Endodermal cell (in vitro differentiated cells): ENCODE measurements around the gene ZBTB22. TPM values are rescaled to one million over a fixed set of nuclear protein-coding genes. Genes with fewer than 3 reads are reported as not detected.

Source experiments
- DNase-seq: peaks from one replicate; pipeline ENCODE4 v3.0.0-alpha.2; 2017
- H3K27ac ChIP-seq: 2 replicates; pipeline ENCODE4 v1.5.1; 2013; ENCODE audit warnings: mild to moderate bottlenecking, low read depth, low read length, moderate library complexity
- H3K27me3 ChIP-seq: 2 replicates; pipeline ENCODE4 v1.6.1; 2013; ENCODE audit warnings: mild to moderate bottlenecking, low read length, moderate library complexity; ENCODE audit not compliant: insufficient read depth, control insufficient read depth, poor library complexity, severe bottlenecking
- H3K36me3 ChIP-seq: 2 replicates; pipeline ENCODE4 v1.7.0; 2013; ENCODE audit warnings: mild to moderate bottlenecking, low read length, moderate library complexity; ENCODE audit not compliant: control insufficient read depth, insufficient read depth
- H3K4me1 ChIP-seq: one replicate; pipeline ENCODE4 v1.7.0; 2013; ENCODE audit warnings: low read length; ENCODE audit not compliant: control insufficient read depth, insufficient read depth
- H3K4me3 ChIP-seq: 2 replicates; pipeline ENCODE4 v1.5.1; 2013; ENCODE audit warnings: mild to moderate bottlenecking, low read length, moderate library complexity
- H3K9ac ChIP-seq: 2 replicates; pipeline ENCODE4 v1.6.1; 2013; ENCODE audit warnings: mild to moderate bottlenecking, low read length, moderate library complexity; ENCODE audit not compliant: poor library complexity, severe bottlenecking; ENCODE audit errors: extremely low read depth
- H3K9me3 ChIP-seq: 2 replicates; pipeline ENCODE4 v1.6.1; 2013; ENCODE audit warnings: mild to moderate bottlenecking, low read length, moderate library complexity; ENCODE audit not compliant: control insufficient read depth
- H3K27ac Mint-ChIP-seq: 2 replicates; pipeline ENCODE4 v1.8.0; 2020; ENCODE audit warnings: mixed read lengths
- H3K27me3 Mint-ChIP-seq: 2 replicates; pipeline ENCODE4 v1.8.0; 2021; ENCODE audit warnings: mild to moderate bottlenecking, mixed read lengths; ENCODE audit not compliant: insufficient read depth
- H3K36me3 Mint-ChIP-seq: 2 replicates; pipeline ENCODE4 v1.8.0; 2020; ENCODE audit warnings: low read depth, mixed read lengths
- H3K4me1 Mint-ChIP-seq: 2 replicates; pipeline ENCODE4 v1.8.0; 2020; ENCODE audit warnings: mixed read lengths
- H3K4me3 Mint-ChIP-seq: 2 replicates; pipeline ENCODE4 v1.8.0; 2020; ENCODE audit warnings: mild to moderate bottlenecking, moderate library complexity, mixed read lengths
- H3K9me3 Mint-ChIP-seq: 2 replicates; pipeline ENCODE4 v1.8.0; 2020; ENCODE audit warnings: mild to moderate bottlenecking, mixed read lengths
- WGBS, 2 experiments: methylation state at CpG; one replicate each; pipeline versions ENCODE4 v1.1.5 to v1.1.7; 2013; ENCODE audit warnings: missing lambda C conversion rate in 2 of 2, mixed read lengths in 1 of 2; ENCODE audit not compliant: insufficient coverage in 1 of 2, insufficient read length in 1 of 2; 5-methylcytosine and 5-hydroxymethylcytosine counted together
- long read RNA-seq, 4 experiments: library from polyadenylated mRNA in 2 of 4; library from RNA in 1 of 4; library from capped mRNA in 1 of 4; stranded (forward) in 3 of 4; unstranded in 1 of 4; transcript quantifications; one replicate each; pipeline ENCODE4 v2.0.0, GENCODE V29; 2020 to 2021; ENCODE audit warnings: inconsistent platforms in 1 of 4
- polyA plus RNA-seq, 2 experiments: library from polyadenylated mRNA; stranded (reverse); fragments of 50-300 nt; gene quantifications; one replicate each; pipeline ENCODE4 v1.2.3, GENCODE V29; 2013
- total RNA-seq, 2 donors: library from RNA; stranded (reverse); fragmentation: NEBNext Ultra II Directional in 1 of 2; extraction: Animal tissue kit (Norgen Biotek cat#: 25700) in 1 of 2; gene quantifications; 2 replicates in 1 of 2; 3 replicates in 1 of 2; pipeline ENCODE4 v1.2.1, GENCODE V29; 2021
- TF ChIP-seq, protein P1 (sequence below): fragments of 200-600 bp; sonication (generic); conservative IDR thresholded peaks from 2 replicates; pipeline ENCODE4 v1.5.0; 2021; ENCODE audit warnings: antibody characterized with exemption, mild to moderate bottlenecking

The ZBTB22 gene, protein sequence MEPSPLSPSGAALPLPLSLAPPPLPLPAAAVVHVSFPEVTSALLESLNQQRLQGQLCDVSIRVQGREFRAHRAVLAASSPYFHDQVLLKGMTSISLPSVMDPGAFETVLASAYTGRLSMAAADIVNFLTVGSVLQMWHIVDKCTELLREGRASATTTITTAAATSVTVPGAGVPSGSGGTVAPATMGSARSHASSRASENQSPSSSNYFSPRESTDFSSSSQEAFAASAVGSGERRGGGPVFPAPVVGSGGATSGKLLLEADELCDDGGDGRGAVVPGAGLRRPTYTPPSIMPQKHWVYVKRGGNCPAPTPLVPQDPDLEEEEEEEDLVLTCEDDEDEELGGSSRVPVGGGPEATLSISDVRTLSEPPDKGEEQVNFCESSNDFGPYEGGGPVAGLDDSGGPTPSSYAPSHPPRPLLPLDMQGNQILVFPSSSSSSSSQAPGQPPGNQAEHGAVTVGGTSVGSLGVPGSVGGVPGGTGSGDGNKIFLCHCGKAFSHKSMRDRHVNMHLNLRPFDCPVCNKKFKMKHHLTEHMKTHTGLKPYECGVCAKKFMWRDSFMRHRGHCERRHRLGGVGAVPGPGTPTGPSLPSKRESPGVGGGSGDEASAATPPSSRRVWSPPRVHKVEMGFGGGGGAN
- 10 to 100 TPM; 15.2 to 19.8 TPM for total RNA-seq
- polyA plus RNA-seq (2013, experiment 1 of 2), result 26.5 TPM
- 20.6 TPM for polyA plus RNA-seq (2013, experiment 2 of 2)
- long read RNA-seq, experiment 1, partial matches to known transcripts, result 0 of 6 reads
- long read RNA-seq, experiment 1, other reads (novel, unspliced or antisense), result 4 of 6 reads
- long read RNA-seq, experiment 2, transcript ZBTB22-208 (2 exons, 2,651 nt), result major isoform, 61 of 69 reads
- long read RNA-seq, experiment 2, partial matches to known transcripts, result 0 of 69 reads
- long read RNA-seq, experiment 2, other reads (novel, unspliced or antisense), result 7 of 69 reads
- long read RNA-seq, experiment 3, partial matches to known transcripts, result 0 of 5 reads
- long read RNA-seq, experiment 3, other reads (novel, unspliced or antisense), result 3 of 5 reads
- long read RNA-seq, experiment 4, result 0 reads

DNA sequence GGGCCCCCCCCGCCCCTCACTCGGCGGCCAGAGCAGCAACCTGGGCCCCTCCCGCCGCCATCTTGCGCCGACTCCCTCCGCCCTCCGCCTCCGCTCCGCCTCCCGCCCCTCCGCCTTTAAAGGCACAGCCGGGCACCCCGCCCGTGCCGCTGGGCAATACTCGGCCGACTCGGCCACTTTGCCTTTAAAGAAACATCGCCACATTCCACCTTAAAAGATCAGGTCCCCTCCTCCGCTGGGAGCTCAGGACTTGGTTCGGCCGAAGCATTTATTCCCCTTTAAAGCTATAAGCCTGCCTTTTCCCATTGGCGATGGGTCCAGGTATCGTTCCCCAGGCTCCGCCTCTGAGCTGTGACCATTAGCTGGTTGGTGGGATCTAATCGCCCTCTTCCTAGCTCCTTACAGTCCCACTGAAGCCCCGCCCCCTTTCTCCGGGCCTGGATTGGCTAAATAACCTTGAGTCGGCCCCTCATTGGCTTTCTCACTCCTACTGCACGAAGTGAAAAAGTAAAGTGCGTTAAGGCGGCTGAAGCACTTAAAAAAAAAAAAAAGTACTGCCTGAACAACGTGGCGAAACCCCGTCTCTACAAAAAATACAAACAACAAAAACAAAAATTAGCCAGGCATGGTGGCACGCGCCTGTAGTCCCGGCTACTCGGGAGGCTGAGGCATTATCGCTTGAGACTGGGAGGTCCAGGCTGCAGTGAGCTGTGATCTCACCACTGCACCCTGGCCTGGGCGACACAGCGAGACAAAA is at the start of gene ZBTB22:
ZBTB22 (minus strand) TSS at position 76 of the 757 bp plus-strand sequence. CDS start 828 bp downstream, outside the sequence.
- H3K4me1 Mint-ChIP-seq, result peaks cover 40% of the 10 kb centered on the region
- Histone ChIP-seq H3K27me3 (peaks cover 10% of the 10 kb centered on the region), H3K4me1 (peaks cover 17% of the 10 kb centered on the region), H3K4me3 (peak within 1 kb of the TSS; percentile 89), H3K9me3 (no peaks in the 10 kb centered on the region), H3K36me3 (peaks cover 30% of the 10 kb centered on the region), H3K27ac (peak within 1 kb of the TSS; percentile 55), H3K9ac (peak within 1 kb of the TSS; percentile 31)
- peaks cover 36% of the 10 kb centered on the region for H3K36me3 Mint-ChIP-seq
- peak; percentile 99 for DNase-seq
- peaks cover 11% of the 10 kb centered on the region for H3K27me3 Mint-ChIP-seq
- peak within 1 kb of the TSS; percentile 87 for H3K4me3 Mint-ChIP-seq
- H3K27ac Mint-ChIP-seq, result peak within 1 kb of the TSS; percentile 99
- WGBS, 2 experiments, result 2 to 3% methylated on average over 21 to 44 of the region's 44 CpGs
- TF ChIP-seq, protein P1, sequence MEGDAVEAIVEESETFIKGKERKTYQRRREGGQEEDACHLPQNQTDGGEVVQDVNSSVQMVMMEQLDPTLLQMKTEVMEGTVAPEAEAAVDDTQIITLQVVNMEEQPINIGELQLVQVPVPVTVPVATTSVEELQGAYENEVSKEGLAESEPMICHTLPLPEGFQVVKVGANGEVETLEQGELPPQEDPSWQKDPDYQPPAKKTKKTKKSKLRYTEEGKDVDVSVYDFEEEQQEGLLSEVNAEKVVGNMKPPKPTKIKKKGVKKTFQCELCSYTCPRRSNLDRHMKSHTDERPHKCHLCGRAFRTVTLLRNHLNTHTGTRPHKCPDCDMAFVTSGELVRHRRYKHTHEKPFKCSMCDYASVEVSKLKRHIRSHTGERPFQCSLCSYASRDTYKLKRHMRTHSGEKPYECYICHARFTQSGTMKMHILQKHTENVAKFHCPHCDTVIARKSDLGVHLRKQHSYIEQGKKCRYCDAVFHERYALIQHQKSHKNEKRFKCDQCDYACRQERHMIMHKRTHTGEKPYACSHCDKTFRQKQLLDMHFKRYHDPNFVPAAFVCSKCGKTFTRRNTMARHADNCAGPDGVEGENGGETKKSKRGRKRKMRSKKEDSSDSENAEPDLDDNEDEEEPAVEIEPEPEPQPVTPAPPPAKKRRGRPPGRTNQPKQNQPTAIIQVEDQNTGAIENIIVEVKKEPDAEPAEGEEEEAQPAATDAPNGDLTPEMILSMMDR, result no peak
- no peaks in the 10 kb centered on the region for H3K9me3 Mint-ChIP-seq

DNA sequence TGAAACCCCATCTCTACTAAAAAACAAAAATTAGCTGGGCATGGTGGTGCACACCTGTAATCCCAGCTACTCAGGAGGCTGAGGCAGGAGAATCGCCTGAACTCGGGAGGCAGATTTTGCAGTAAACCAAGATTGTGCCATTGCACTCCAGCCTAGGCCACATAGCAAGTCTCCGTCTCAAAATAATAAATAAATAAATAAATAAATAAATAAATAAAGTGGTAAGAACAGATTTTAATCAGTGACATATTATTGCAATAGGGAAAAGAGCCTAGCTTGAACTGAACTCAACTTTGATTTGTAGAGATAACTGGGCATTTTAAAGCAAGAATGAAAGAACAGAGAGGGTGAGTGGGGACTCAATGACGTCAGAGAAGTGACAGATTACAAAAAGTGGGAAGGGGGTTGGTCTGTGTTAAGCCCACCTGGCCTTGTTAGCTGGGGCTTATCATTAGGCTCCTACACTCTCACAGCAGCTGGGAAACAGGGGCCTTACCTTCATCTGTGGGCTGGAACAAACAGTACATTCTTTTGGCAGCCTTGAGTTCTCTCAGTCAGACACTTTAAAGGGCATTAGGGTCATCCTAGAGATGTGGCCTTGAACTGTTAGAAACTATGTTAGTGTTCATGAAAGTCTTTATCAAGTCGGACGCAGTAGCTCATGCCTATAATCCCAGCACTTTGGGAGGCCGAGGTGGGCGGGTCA is 49.6 kb upstream of the ZBTB22 start:
- DNase-seq, result no peak
- Histone ChIP-seq H3K27me3 (no peaks in the 10 kb centered on the region), H3K36me3 (no peaks in the 10 kb centered on the region), H3K4me3 (no peak overlapping the region), H3K9ac (no peak overlapping the region), H3K27ac (no peak overlapping the region), H3K9me3 (no peaks in the 10 kb centered on the region), H3K4me1 (no peaks in the 10 kb centered on the region)
- TF ChIP-seq, protein P1, result no peak
- Mint-ChIP-seq H3K27me3 (no peaks in the 10 kb centered on the region), H3K9me3 (no peaks in the 10 kb centered on the region), H3K4me3 (no peak overlapping the region), H3K36me3 (no peaks in the 10 kb centered on the region), H3K4me1 (peaks cover 9% of the 10 kb centered on the region), H3K27ac (no peak overlapping the region)
- WGBS, 2 experiments, result 88 to 89% methylated on average over 3 to 7 of the region's 8 CpGs
